ENCODE data around the gene ADTRP. TPM values are rescaled to one million over a fixed set of nuclear protein-coding genes. Genes with fewer than 3 reads are reported as not detected.

Gene ADTRP
- total and polyA plus RNA-seq, 9 donors, result 0.12 to 0.80 (median 0.34) TPM; not detected in 5

GRCh38 chr6:11714798-11715285 lies 63.8 kb downstream of the ADTRP start:
- Histone ChIP-seq H3K4me3 (no peak overlapping the region), H3K9me3 (no peaks in the 10 kb centered on the region), H3K4me1 (ENCODE audit: insufficient read depth) (no peaks in the 10 kb centered on the region), H3K27ac (no peak overlapping the region), H3K36me3 (no peaks in the 10 kb centered on the region), H3K27me3 (no peaks in the 10 kb centered on the region)
- intact Hi-C loops (cut with DNase I), result no loop called here
- TF ChIP-seq EP300 (IDR thresholded peaks at IDR 0.05) (no peak), CTCF (IDR thresholded peaks at IDR 0.05) (no peak), POLR2A (IDR thresholded peaks at IDR 0.05) (no peak)
- no peak for DNase-seq

GRCh38 chr6:11714116-11714797 lies 64.3 kb downstream of the ADTRP start:
- intact Hi-C loops (cut with DNase I), result no loop called here
- WGBS, 3 donors, result 21 to 22% (median 22%) methylated on average over 6 of the region's 6 CpGs
- Histone ChIP-seq H3K36me3 (no peaks in the 10 kb centered on the region), H3K27me3 (no peaks in the 10 kb centered on the region), H3K4me1 (ENCODE audit: insufficient read depth) (no peaks in the 10 kb centered on the region), H3K4me3 (no peak overlapping the region), H3K9me3 (no peaks in the 10 kb centered on the region), H3K27ac (no peak overlapping the region)
- TF ChIP-seq EP300 (IDR thresholded peaks at IDR 0.05), result no peak
- TF ChIP-seq CTCF (IDR thresholded peaks at IDR 0.05), result no peak
- no peak for TF ChIP-seq POLR2A (IDR thresholded peaks at IDR 0.05)
- no peak for DNase-seq

- no peaks in the 10 kb centered on the region for H3K27me3 ChIP-seq
- no peak overlapping the region for H3K4me3 ChIP-seq
- H3K9me3 ChIP-seq, result no peaks in the 10 kb centered on the region
- intact Hi-C loops (cut with DNase I), result no loop called here
- WGBS, 3 donors, result 88 to 92% (median 89%) methylated on average over 6 of the region's 6 CpGs
- no peaks in the 10 kb centered on the region for H3K36me3 ChIP-seq
- H3K27ac ChIP-seq, result no peak overlapping the region
- H3K4me1 ChIP-seq (ENCODE audit: insufficient read depth), result no peaks in the 10 kb centered on the region
- DNase-seq, result no peak
- no peak for TF ChIP-seq POLR2A (IDR thresholded peaks at IDR 0.05)
- TF ChIP-seq CTCF (IDR thresholded peaks at IDR 0.05), result no peak
- no peak for TF ChIP-seq EP300 (IDR thresholded peaks at IDR 0.05)
Measured at GRCh38 chr6:11712760-11713159, 65.8 kb downstream of the ADTRP start.

GRCh38 chr6:11711984-11712711 lies 66.5 kb downstream of the ADTRP start:
- 64 to 73% (median 70%) methylated on average over 10 of the region's 10 CpGs for WGBS, 3 donors
- DNase-seq, result no peak
- H3K9me3 ChIP-seq, result no peaks in the 10 kb centered on the region
- H3K36me3 ChIP-seq, result no peaks in the 10 kb centered on the region
- no peak overlapping the region for H3K27ac ChIP-seq
- no peak for TF ChIP-seq EP300 (IDR thresholded peaks at IDR 0.05)
- no peak for TF ChIP-seq CTCF (IDR thresholded peaks at IDR 0.05)
- no peak for TF ChIP-seq POLR2A (IDR thresholded peaks at IDR 0.05)
- no peaks in the 10 kb centered on the region for H3K4me1 ChIP-seq (ENCODE audit: insufficient read depth)
- no peak overlapping the region for H3K4me3 ChIP-seq
- no peaks in the 10 kb centered on the region for H3K27me3 ChIP-seq
- intact Hi-C loops (cut with DNase I), result no loop called here

Data from ovary (tissue), 9 donors.